GM19463 (cell line): ENCODE results near the gene DLAT.
"Not testable (repeated sequence)": the region's sequence is repeated elsewhere in the genome, so short reads cannot be mapped to it uniquely, and the experiment has no call there.

Experiments
- ATAC-seq: cut with Tn5 transposase; IDR thresholded peaks from one replicate; pipeline ENCODE4 v1.9.1; 2021; ENCODE audit warnings: mild to moderate bottlenecking, moderate library complexity; ENCODE audit not compliant: unreplicated experiment

The DLAT gene

GRCh38 chr11:112004389-112004788 lies 20.8 kb upstream of the DLAT start:
- peak; percentile 92 for ATAC-seq

GRCh38 chr11:112005422-112006094 lies 19.6 kb upstream of the DLAT start:
- no peak for ATAC-seq

- ATAC-seq, result not testable (repeated sequence)
Observed at GRCh38 chr11:112006095-112006441, 19.1 kb upstream of the DLAT start.

DNA sequence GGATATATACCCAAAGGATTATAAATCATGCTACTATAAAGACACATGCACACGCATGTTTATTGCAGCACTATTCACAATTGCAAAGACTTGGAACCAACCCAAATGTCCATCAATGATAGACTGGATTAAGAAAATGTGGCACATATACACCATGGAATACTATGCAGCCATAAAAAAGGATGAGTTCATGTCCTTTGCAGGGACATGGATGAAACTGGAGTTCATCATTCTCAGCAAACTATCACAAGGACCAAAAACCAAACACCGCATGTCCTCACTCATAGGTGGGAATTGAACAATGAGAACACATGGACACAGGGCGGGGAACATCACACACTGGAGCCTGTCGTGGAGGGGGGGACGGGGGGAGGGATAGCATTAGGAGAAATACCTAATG lies 13.8 kb upstream of the DLAT start:
- ATAC-seq, result not testable (repeated sequence)

DNA sequence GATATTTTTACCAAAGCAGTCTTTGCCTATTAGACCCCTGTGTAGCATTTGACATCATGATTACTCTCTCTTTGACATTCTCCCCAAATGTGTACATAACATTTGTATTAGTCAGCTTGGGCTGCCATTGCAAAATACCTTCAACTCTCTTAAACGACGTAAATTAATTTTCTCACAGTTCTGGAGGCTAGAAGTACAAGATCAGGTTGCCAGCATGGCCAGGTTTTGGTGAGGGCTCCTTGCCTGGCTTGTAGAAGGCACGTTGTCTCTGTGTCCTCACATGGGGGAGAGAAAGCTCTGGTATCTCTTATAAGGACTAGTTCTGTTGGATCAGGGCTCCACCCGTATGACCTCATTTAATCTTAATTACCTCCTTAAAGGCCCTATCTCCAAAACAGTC lies 12.3 kb upstream of the DLAT start:
- no peak for ATAC-seq

DNA sequence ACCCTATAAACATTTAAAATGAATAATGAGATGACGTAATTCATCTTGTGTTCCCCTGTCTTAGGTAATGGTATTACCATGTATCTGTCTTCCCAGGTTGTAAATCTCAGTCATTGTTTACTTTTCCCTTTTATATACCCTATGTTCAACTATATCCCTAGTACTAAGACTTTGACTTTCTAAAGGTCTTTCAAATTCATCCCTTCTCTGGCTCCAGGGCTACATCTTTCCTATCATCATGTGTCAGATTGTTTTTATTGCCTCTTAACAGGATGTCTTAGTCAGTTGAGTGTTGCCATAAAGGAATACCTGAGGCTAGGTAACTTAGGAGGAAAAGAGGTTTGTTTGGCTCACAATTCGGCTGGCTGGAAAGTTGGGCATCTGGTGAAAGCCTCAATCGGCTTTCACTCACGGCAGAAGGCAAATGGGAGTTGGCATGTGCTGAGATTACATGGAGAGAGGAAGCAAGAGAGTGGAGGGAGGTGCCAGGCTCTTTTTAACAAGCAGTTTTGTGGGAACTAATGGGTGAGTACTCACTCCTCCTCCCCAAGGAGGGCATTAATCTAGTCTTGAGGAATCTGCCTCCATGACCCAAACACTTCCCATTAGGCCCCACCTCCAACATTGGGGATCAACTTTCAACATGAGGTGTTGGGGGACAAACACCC lies 11.6 kb upstream of the DLAT start:
- no peak for ATAC-seq

DNA sequence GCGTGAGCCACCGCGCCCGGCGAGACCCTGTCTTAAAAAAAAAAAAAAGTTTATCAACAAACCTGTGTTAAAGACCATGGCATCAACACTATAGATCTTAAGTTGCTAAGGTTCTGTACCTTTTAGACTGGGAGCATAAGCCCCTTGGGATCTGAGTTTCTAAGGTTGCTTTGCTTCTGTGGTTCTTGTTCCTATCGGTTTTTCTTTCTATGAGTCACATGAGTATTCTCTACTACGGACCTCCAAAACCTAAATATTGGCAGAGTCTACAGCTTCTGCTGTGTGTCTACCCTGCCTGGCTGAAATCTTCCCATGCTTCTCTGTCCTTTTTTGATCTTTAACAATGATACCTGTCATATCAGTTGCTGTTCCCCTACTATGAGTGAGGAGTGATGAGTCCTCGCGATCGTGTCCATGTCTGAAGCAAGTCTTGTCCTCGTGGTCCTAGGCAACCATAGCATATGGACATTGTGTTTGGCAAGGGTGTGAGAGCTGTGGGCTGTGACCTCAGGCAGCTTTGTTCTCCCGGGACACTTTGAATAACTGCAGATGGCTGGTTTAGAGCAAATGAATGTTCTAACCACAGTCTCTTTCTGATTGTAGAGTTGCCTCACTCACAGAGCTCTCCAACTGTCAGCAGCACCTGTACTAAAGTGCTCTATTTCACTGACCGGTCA lies 9.0 kb upstream of the DLAT start:
- peak; percentile 78 for ATAC-seq

- ATAC-seq, result peak; percentile 40
Observed at GRCh38 chr11:112016765-112017376, 8.3 kb upstream of the DLAT start.

- no peak for ATAC-seq
Observed at GRCh38 chr11:112017538-112017937, 7.7 kb upstream of the DLAT start.

- no peak for ATAC-seq
Observed at GRCh38 chr11:112019066-112019465, 6.1 kb upstream of the DLAT start.

GRCh38 chr11:112023104-112023503 lies 2.1 kb upstream of the DLAT start:
- ATAC-seq, result no peak

- ATAC-seq, result peak; percentile 34
Observed at GRCh38 chr11:112024178-112024772, 933 bp upstream of the DLAT start.

DNA sequence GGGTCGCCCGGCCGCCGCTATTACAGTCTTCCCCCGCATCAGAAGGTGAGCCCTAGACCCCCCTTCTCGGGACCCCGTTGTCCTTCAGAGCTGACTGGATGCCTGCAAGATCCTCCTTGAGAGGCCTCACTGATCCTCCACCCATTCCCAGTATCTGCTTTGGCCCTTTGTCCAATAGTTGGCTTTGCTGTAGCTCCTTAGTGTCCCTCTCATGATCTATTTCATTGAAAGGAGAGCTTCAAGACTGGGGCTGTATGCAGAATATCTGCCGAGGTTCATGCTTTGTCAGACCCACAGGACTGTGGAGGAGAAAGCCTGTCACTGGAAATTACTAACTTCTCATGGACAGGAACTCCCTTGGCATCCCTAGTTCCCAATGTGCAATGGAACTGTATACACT lies 499 bp downstream of the DLAT start:
- ATAC-seq, result no peak

DNA sequence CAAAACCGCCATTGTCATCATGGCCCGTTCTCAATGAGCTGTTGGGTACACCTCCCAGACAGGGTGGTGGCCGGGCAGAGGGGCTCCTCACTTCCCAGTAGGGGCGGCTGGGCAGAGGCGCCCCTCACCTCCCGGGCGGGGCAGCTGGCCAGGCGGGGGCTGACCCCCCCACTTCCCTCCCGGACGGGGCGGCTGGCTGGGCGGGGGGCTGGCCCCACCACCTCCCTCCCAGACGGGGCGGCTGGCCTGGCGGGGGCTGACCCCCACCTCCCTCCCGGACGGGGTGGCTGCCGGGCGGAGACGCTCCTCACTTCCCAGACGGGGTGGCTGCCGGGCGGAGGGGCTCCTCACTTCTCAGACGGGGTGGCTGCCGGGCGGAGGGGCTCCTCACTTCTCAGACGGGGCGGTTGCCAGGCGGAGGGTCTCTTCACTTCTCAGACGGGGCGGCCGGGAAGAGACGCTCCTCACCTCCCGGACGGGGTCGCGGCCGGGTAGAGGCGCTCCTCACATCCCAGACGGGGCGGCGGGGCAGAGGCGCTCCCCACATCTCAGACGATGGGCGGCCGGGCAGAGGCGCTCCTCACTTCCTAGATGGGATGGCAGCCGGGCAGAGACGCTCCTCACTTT lies 1.7 kb downstream of the DLAT start:
- ATAC-seq, result not testable (repeated sequence)

DNA sequence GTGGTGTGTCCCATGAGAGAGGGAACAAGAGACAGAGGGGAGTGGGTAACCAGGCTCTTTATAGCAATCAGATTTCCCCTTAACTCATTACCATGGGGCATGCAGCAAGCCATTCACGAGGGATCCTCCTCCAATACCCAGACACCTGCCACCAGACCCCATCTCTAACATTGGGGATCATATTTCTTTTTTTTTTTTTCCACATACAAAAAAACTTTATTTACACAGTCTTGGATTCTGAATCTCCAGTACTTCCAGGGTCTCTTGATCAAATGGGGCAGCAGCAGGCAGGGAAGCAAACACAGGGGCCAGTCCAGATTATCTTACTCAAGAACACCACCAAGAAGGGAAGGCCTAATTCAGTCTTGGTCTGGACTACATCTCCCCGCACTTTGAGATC lies 4.3 kb downstream of the DLAT start:
- no peak for ATAC-seq

DNA sequence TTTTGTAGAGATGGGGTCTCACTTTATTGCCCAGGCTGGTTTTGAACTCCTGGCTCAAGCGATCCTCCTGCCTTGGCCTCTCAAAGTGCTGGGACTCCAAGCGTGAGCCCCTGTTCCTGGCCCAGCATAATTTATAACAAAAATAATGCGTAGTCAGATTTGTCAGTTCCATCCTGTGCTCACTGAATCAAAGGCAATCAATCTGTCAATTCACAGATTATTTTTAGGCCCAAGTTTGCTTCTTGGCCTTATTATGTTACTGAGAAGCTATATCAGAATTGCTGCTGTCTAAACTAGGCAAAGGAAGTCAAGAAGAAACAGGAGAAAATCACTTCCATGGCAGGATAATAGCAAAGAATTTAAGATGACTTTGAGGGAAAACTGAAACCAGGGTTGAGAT lies 8.7 kb downstream of the DLAT start:
- no peak for ATAC-seq

GRCh38 chr11:112037527-112037926 lies 12.3 kb downstream of the DLAT start:
- ATAC-seq, result no peak

GRCh38 chr11:112042161-112042960 lies 17.2 kb downstream of the DLAT start:
- no peak for ATAC-seq

DNA sequence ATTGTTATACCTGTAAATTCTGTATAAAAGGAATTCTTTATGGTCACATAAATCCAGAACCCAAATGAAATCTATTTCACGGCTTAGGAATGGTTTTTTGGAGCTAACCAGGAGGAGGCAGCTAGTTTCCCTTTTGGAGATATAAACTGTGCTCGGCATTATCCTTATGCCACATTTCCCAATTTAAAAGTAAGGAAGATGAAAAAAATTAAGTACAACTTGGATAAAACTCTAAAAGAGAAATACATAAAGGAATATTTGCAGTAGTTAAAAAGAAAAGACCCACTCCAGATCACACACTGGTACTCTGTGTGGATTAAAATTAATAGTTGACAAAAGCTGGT lies 17.7 kb downstream of the DLAT start:
- no peak for ATAC-seq

- ATAC-seq, result no peak
Observed at GRCh38 chr11:112044961-112045360, 19.8 kb downstream of the DLAT start.
